Type B pancreatic cell (in vitro differentiated cells): Measurements from ENCODE around the gene GAPDHS. TPM values are rescaled to one million over a fixed set of nuclear protein-coding genes. Genes with fewer than 3 reads are reported as not detected.

ENCODE experiments used
- total RNA-seq: library from RNA; stranded (reverse); gene quantifications from 2 replicates; pipeline ENCODE4 v1.2.1, GENCODE V29; 2021; ENCODE audit warnings: low replicate concordance

GAPDHS gene
- total RNA-seq, 1 donor from 2014 or later = not detected

Other genes with a start within 250 kb of the GAPDHS start
- 2.1 TPM in 1 of 2 replicates, not detected in the other for gene MAG, start 241.3 kb upstream of the GAPDHS start, total RNA-seq
- 0.92 and 2.1 TPM in 2 replicates for gene CD22, start 204.3 kb upstream of the GAPDHS start, total RNA-seq
- gene FFAR1, start 185.6 kb upstream of the GAPDHS start, total RNA-seq = 2.1 and 2.7 TPM in 2 replicates
- gene FFAR3, start 175.0 kb upstream of the GAPDHS start, total RNA-seq = 0.34 and 0.45 TPM in 2 replicates
- not detected in 2 replicates for gene GPR42, start 162.4 kb upstream of the GAPDHS start, total RNA-seq
- 1.1 and 2.2 TPM in 2 replicates for gene FFAR2, start 85.2 kb upstream of the GAPDHS start, total RNA-seq
- 0.80 and 2.0 TPM in 2 replicates for gene KRTDAP, start 43.0 kb upstream of the GAPDHS start, total RNA-seq
- gene DMKN, start 19.8 kb upstream of the GAPDHS start, total RNA-seq = 70.9 and 141 TPM in 2 replicates
- 0.53 TPM in 1 of 2 replicates, not detected in the other for gene SBSN, start 5.1 kb upstream of the GAPDHS start, total RNA-seq
- gene TMEM147, start 12.2 kb downstream of the GAPDHS start, total RNA-seq = 104 and 113 TPM in 2 replicates
- 1.3 and 16.8 TPM in 2 replicates for gene ATP4A, start 30.2 kb downstream of the GAPDHS start, total RNA-seq
- not detected in 2 replicates for gene PMIS2, start 52.7 kb downstream of the GAPDHS start, total RNA-seq
- gene HAUS5, start 79.3 kb downstream of the GAPDHS start, total RNA-seq = 19.5 and 42.6 TPM in 2 replicates
- 79.6 and 84.9 TPM in 2 replicates for gene RBM42, start 95.6 kb downstream of the GAPDHS start, total RNA-seq
- gene ETV2, start 108.3 kb downstream of the GAPDHS start, total RNA-seq = 1.1 TPM in 2 replicates
- gene COX6B1, start 114.9 kb downstream of the GAPDHS start, total RNA-seq = 408 and 544 TPM in 2 replicates
- gene UPK1A, start 133.1 kb downstream of the GAPDHS start, total RNA-seq = 4.4 and 5.1 TPM in 2 replicates
- not detected in 2 replicates for gene ZBTB32, start 171.1 kb downstream of the GAPDHS start, total RNA-seq
- 52.3 and 55.4 TPM in 2 replicates for gene KMT2B, start 184.5 kb downstream of the GAPDHS start, total RNA-seq
- 1.5 and 3.8 TPM in 2 replicates for gene IGFLR1, start 209.0 kb downstream of the GAPDHS start, total RNA-seq
- 22.2 and 25.4 TPM in 2 replicates for gene U2AF1L4, start 212.0 kb downstream of the GAPDHS start, total RNA-seq
- 74.2 and 85.4 TPM in 2 replicates for gene PSENEN, start 212.2 kb downstream of the GAPDHS start, total RNA-seq
- 15.5 and 17.9 TPM in 2 replicates for gene LIN37, start 215.1 kb downstream of the GAPDHS start, total RNA-seq
- 0.43 and 0.60 TPM in 2 replicates for gene HSPB6, start 223.6 kb downstream of the GAPDHS start, total RNA-seq
- gene PROSER3, start 224.7 kb downstream of the GAPDHS start, total RNA-seq = 34.6 and 48.0 TPM in 2 replicates
- 16.3 and 71.8 TPM in 2 replicates for gene ARHGAP33, start 242.1 kb downstream of the GAPDHS start, total RNA-seq